HEK293 (cell line): ENCODE data around the gene LRRN4.

ENCODE experiments used
- CTCF ChIA-PET: fragments of 350-600 bp; formaldehyde crosslinking; extraction: SDS; loops from one replicate; lab custom pipeline; 2021; ENCODE audit warnings: antibody characterized with exemption; lab: Yijun Ruan, JAX
- POLR2A ChIA-PET: fragments of 300-600 bp; formaldehyde crosslinking; extraction: SDS; loops from one replicate; lab custom pipeline; 2020; ENCODE audit warnings: antibody characterized with exemption, inconsistent platforms; lab: Yijun Ruan, JAX
- H3K27ac ChIP-seq: fragments of 200-500 bp; sonication (Bioruptor generic); 2 replicates; pipeline ENCODE4 v1.5.1; 2014; ENCODE audit warnings: low read depth, low read length, control low read depth, inconsistent platforms; ENCODE audit errors: extremely low read depth
- H3K36me3 ChIP-seq, 2 experiments: fragments of 200-500 bp in 1 of 2; sonication (Bioruptor generic) in 1 of 2; 1 replicate in 1 of 2; 2 replicates in 1 of 2; pipeline ENCODE4 v1.5.1; 2014 to 2017; ENCODE audit warnings: inconsistent platforms in 2 of 2, low read length in 2 of 2; ENCODE audit not compliant: control insufficient read depth in 2 of 2, insufficient read depth in 1 of 2
- H3K4me1 ChIP-seq: fragments of 200-500 bp; sonication (Bioruptor generic); 2 replicates; pipeline ENCODE4 v1.5.1; 2014; ENCODE audit warnings: mild to moderate bottlenecking, low read length, inconsistent platforms; ENCODE audit not compliant: control insufficient read depth, insufficient read depth
- H3K4me3 ChIP-seq: 2 replicates; pipeline ENCODE4 v1.5.1; 2011; ENCODE audit warnings: low read depth, mild to moderate bottlenecking, control low read depth, low read length, moderate library complexity
- H3K9me3 ChIP-seq: fragments of 200-500 bp; sonication (Bioruptor generic); 2 replicates; pipeline ENCODE4 v1.5.1; 2014; ENCODE audit warnings: low read depth, low read length, inconsistent platforms; ENCODE audit not compliant: control insufficient read depth, insufficient read depth
- PRDM4 ChIP-seq: fragments of 450-650 bp; formaldehyde crosslinking; IDR thresholded peaks from 2 replicates; pipeline ENCODE4 v1.5.1; 2017; ENCODE audit warnings: missing biosample characterization, missing genetic modification characterization
- WT1 ChIP-seq: fragments of 450-650 bp; formaldehyde crosslinking; IDR thresholded peaks from 2 replicates; pipeline ENCODE4 v1.5.1; 2016; ENCODE audit warnings: missing biosample characterization, missing genetic modification characterization
- ZBTB21 ChIP-seq: fragments of 450-650 bp; formaldehyde crosslinking; IDR thresholded peaks from 2 replicates; pipeline ENCODE4 v1.5.1; 2017; ENCODE audit warnings: missing biosample characterization, missing genetic modification characterization
- ZEB2 ChIP-seq: fragments of 450-650 bp; formaldehyde crosslinking; IDR thresholded peaks from 2 replicates; pipeline ENCODE4 v1.5.1; 2016; ENCODE audit warnings: missing biosample characterization, missing genetic modification characterization
- ZFP69B ChIP-seq: fragments of 450-650 bp; formaldehyde crosslinking; IDR thresholded peaks from 2 replicates; pipeline ENCODE4 v1.5.1; 2016; ENCODE audit warnings: missing biosample characterization, missing genetic modification characterization
- ZNF202 ChIP-seq: fragments of 450-650 bp; formaldehyde crosslinking; IDR thresholded peaks from 2 replicates; pipeline ENCODE4 v1.5.1; 2016; ENCODE audit warnings: missing biosample characterization, missing genetic modification characterization, borderline replicate concordance
- ZNF280D ChIP-seq: fragments of 450-650 bp; formaldehyde crosslinking; IDR thresholded peaks from 2 replicates; pipeline ENCODE4 v1.5.1; 2016; ENCODE audit warnings: missing biosample characterization, missing genetic modification characterization
- ZNF449 ChIP-seq: fragments of 450-650 bp; formaldehyde crosslinking; IDR thresholded peaks from 2 replicates; pipeline ENCODE4 v1.5.1; 2017; ENCODE audit warnings: missing biosample characterization, mild to moderate bottlenecking, missing genetic modification characterization, moderate library complexity
- ZNF48 ChIP-seq: fragments of 450-650 bp; formaldehyde crosslinking; IDR thresholded peaks from 2 replicates; pipeline ENCODE4 v1.5.1; 2016; ENCODE audit warnings: missing biosample characterization, missing genetic modification characterization
- ZNF621 ChIP-seq: fragments of 450-650 bp; formaldehyde crosslinking; IDR thresholded peaks from 2 replicates; pipeline ENCODE4 v1.5.1; 2017; ENCODE audit warnings: missing biosample characterization, missing genetic modification characterization
- ZNF658 ChIP-seq: fragments of 450-650 bp; formaldehyde crosslinking; IDR thresholded peaks from 2 replicates; pipeline ENCODE4; 2016; ENCODE audit warnings: missing biosample characterization, missing genetic modification characterization
- ZNF843 ChIP-seq: fragments of 450-650 bp; formaldehyde crosslinking; IDR thresholded peaks from 2 replicates; pipeline ENCODE4 v1.5.1; 2016; ENCODE audit warnings: missing biosample characterization, missing genetic modification characterization

LRRN4 gene

GRCh38 chr20:6040540-6040939, 13.3 kb downstream of the LRRN4 start:
- no peak overlapping the region for H3K4me3 ChIP-seq
- no peak overlapping the region for H3K27ac ChIP-seq
- TF ChIP-seq WT1 (tag by site-specific recombination) (no peak), ZNF280D (tag by site-specific recombination) (no peak), ZNF658 (tag by site-specific recombination) (no peak), ZBTB21 (tag by site-specific recombination) (no peak), ZNF449 (tag by site-specific recombination) (no peak), ZNF48 (tag by site-specific recombination) (no peak), ZNF621 (tag by site-specific recombination) (no peak), ZNF202 (tag by site-specific recombination) (no peak), ZFP69B (tag by site-specific recombination) (no peak)
- CTCF ChIA-PET = interaction anchor here (0.7 kb wide), 1 partner anchor 234 kb away, joined by 3 read pairs; no protein-coding TSS in a partner anchor
- no peaks in the 10 kb centered on the region for H3K4me1 ChIP-seq
- H3K36me3 ChIP-seq = peaks cover 7 to 65% of the 10 kb centered on the region in 2 experiments
- no peaks in the 10 kb centered on the region for H3K9me3 ChIP-seq
- POLR2A ChIA-PET = interaction anchor here (0.5 kb wide), 1 partner anchor 16 kb away, joined by 4 read pairs; no protein-coding TSS in a partner anchor

- Histone ChIP-seq H3K4me1 (no peaks in the 10 kb centered on the region), H3K27ac (no peak overlapping the region), H3K36me3 (peaks cover 7 to 67% of the 10 kb centered on the region in 2 experiments), H3K4me3 (no peak overlapping the region), H3K9me3 (no peaks in the 10 kb centered on the region)
- POLR2A ChIA-PET = interaction anchor here (0.5 kb wide), 1 partner anchor 17 kb away, joined by 4 read pairs; no protein-coding TSS in a partner anchor
- CTCF ChIA-PET = no interaction called here
- no peak for TF ChIP-seq PRDM4 (tag by site-specific recombination)
- TF ChIP-seq ZNF843 (tag by site-specific recombination) = no peak
Measured at GRCh38 chr20:6039766-6040165, 14.1 kb downstream of the LRRN4 start.

GRCh38 chr20:6038256-6038655, 15.6 kb downstream of the LRRN4 start:
- no peak for TF ChIP-seq ZEB2 (tag by site-specific recombination)
- TF ChIP-seq, all 188 proteins: peak for 0
- Histone ChIP-seq H3K9me3 (no peaks in the 10 kb centered on the region), H3K27ac (no peak overlapping the region), H3K36me3 (peaks cover 11 to 82% of the 10 kb centered on the region in 2 experiments), H3K4me3 (no peak overlapping the region), H3K4me1 (no peaks in the 10 kb centered on the region)
- POLR2A ChIA-PET = no interaction called here
- CTCF ChIA-PET = interaction anchor here (0.6 to 0.7 kb wide), 2 partner anchors 73 to 509 kb away, joined by 4 read pairs; no protein-coding TSS in a partner anchor
